Endodermal cell (in vitro differentiated cells): ENCODE data around the gene TMEM258. TPM values are rescaled to one million over a fixed set of nuclear protein-coding genes. Genes with fewer than 3 reads are reported as not detected.

ENCODE experiments used
- DNase-seq: peaks from one replicate; pipeline ENCODE4 v3.0.0-alpha.2; 2017
- H3K27ac ChIP-seq: 2 replicates; pipeline ENCODE4 v1.5.1; 2013; ENCODE audit warnings: mild to moderate bottlenecking, low read depth, low read length, moderate library complexity
- H3K27me3 ChIP-seq: 2 replicates; pipeline ENCODE4 v1.6.1; 2013; ENCODE audit warnings: mild to moderate bottlenecking, low read length, moderate library complexity; ENCODE audit not compliant: insufficient read depth, control insufficient read depth, poor library complexity, severe bottlenecking
- H3K36me3 ChIP-seq: 2 replicates; pipeline ENCODE4 v1.7.0; 2013; ENCODE audit warnings: mild to moderate bottlenecking, low read length, moderate library complexity; ENCODE audit not compliant: control insufficient read depth, insufficient read depth
- H3K4me1 ChIP-seq: one replicate; pipeline ENCODE4 v1.7.0; 2013; ENCODE audit warnings: low read length; ENCODE audit not compliant: control insufficient read depth, insufficient read depth
- H3K4me3 ChIP-seq: 2 replicates; pipeline ENCODE4 v1.5.1; 2013; ENCODE audit warnings: mild to moderate bottlenecking, low read length, moderate library complexity
- H3K9ac ChIP-seq: 2 replicates; pipeline ENCODE4 v1.6.1; 2013; ENCODE audit warnings: mild to moderate bottlenecking, low read length, moderate library complexity; ENCODE audit not compliant: poor library complexity, severe bottlenecking; ENCODE audit errors: extremely low read depth
- H3K9me3 ChIP-seq: 2 replicates; pipeline ENCODE4 v1.6.1; 2013; ENCODE audit warnings: mild to moderate bottlenecking, low read length, moderate library complexity; ENCODE audit not compliant: control insufficient read depth
- H3K27ac Mint-ChIP-seq: 2 replicates; pipeline ENCODE4 v1.8.0; 2020; ENCODE audit warnings: mixed read lengths
- H3K27me3 Mint-ChIP-seq: 2 replicates; pipeline ENCODE4 v1.8.0; 2021; ENCODE audit warnings: mild to moderate bottlenecking, mixed read lengths; ENCODE audit not compliant: insufficient read depth
- H3K36me3 Mint-ChIP-seq: 2 replicates; pipeline ENCODE4 v1.8.0; 2020; ENCODE audit warnings: low read depth, mixed read lengths
- H3K4me1 Mint-ChIP-seq: 2 replicates; pipeline ENCODE4 v1.8.0; 2020; ENCODE audit warnings: mixed read lengths
- H3K4me3 Mint-ChIP-seq: 2 replicates; pipeline ENCODE4 v1.8.0; 2020; ENCODE audit warnings: mild to moderate bottlenecking, moderate library complexity, mixed read lengths
- H3K9me3 Mint-ChIP-seq: 2 replicates; pipeline ENCODE4 v1.8.0; 2020; ENCODE audit warnings: mild to moderate bottlenecking, mixed read lengths
- CTCF ChIP-seq: fragments of 200-600 bp; sonication (generic); conservative IDR thresholded peaks from 2 replicates; pipeline ENCODE4 v1.5.0; 2021; ENCODE audit warnings: antibody characterized with exemption, mild to moderate bottlenecking
- WGBS, 2 experiments: methylation state at CpG; one replicate each; pipeline versions ENCODE4 v1.1.5 to v1.1.7; 2013; ENCODE audit warnings: missing lambda C conversion rate in 2 of 2, mixed read lengths in 1 of 2; ENCODE audit not compliant: insufficient coverage in 1 of 2, insufficient read length in 1 of 2; 5-methylcytosine and 5-hydroxymethylcytosine counted together
- total RNA-seq, 2 donors: library from RNA; stranded (reverse); fragmentation: NEBNext Ultra II Directional in 1 of 2; extraction: Animal tissue kit (Norgen Biotek cat#: 25700) in 1 of 2; gene quantifications; 2 replicates in 1 of 2; 3 replicates in 1 of 2; pipeline ENCODE4 v1.2.1, GENCODE V29; 2021

Gene TMEM258
- total RNA-seq, 2 donors from 2014 or later = 174 to 180 TPM

- no peak overlapping the region for H3K4me3 Mint-ChIP-seq
- peaks cover 6% of the 10 kb centered on the region for H3K4me1 Mint-ChIP-seq
- H3K27ac Mint-ChIP-seq = no peak overlapping the region
- DNase-seq = peak; percentile 89
- no peak overlapping the region for H3K9ac ChIP-seq
- no peaks in the 10 kb centered on the region for H3K27me3 ChIP-seq
- no peak overlapping the region for H3K4me3 ChIP-seq
- H3K36me3 ChIP-seq = peaks cover 57% of the 10 kb centered on the region
- peak; percentile 87 for TF ChIP-seq CTCF
- no peaks in the 10 kb centered on the region for H3K27me3 Mint-ChIP-seq
- WGBS, 2 experiments = 64 to 69% methylated on average over 6 of the region's 9 CpGs
- no peaks in the 10 kb centered on the region for H3K9me3 ChIP-seq
- H3K36me3 Mint-ChIP-seq = peaks cover 45% of the 10 kb centered on the region
- no peaks in the 10 kb centered on the region for H3K4me1 ChIP-seq
- H3K27ac ChIP-seq = no peak overlapping the region
- no peaks in the 10 kb centered on the region for H3K9me3 Mint-ChIP-seq
These were observed 4.4 kb downstream of the TMEM258 start for GRCh38 chr11:61787928-61788491.

- 92 to 95% methylated on average over 7 to 11 of the region's 11 CpGs for WGBS, 2 experiments
- no peak overlapping the region for H3K9ac ChIP-seq
- H3K4me1 ChIP-seq = no peaks in the 10 kb centered on the region
- no peaks in the 10 kb centered on the region for H3K9me3 Mint-ChIP-seq
- no peaks in the 10 kb centered on the region for H3K27me3 ChIP-seq
- no peak overlapping the region for H3K27ac ChIP-seq
- H3K27ac Mint-ChIP-seq = no peak overlapping the region
- no peaks in the 10 kb centered on the region for H3K4me1 Mint-ChIP-seq
- H3K36me3 ChIP-seq = peaks cover 63% of the 10 kb centered on the region
- no peaks in the 10 kb centered on the region for H3K27me3 Mint-ChIP-seq
- no peak overlapping the region for H3K4me3 ChIP-seq
- no peak overlapping the region for H3K4me3 Mint-ChIP-seq
- DNase-seq = no peak
- TF ChIP-seq CTCF = no peak
- H3K9me3 ChIP-seq = no peaks in the 10 kb centered on the region
- H3K36me3 Mint-ChIP-seq = peaks cover 52% of the 10 kb centered on the region
These were observed 6.5 kb downstream of the TMEM258 start for GRCh38 chr11:61785837-61786402.

GRCh38 chr11:61784506-61784805 lies 7.9 kb downstream of the TMEM258 start:
- Histone ChIP-seq H3K9ac (no peak overlapping the region), H3K27me3 (no peaks in the 10 kb centered on the region), H3K4me1 (no peaks in the 10 kb centered on the region), H3K9me3 (no peaks in the 10 kb centered on the region), H3K36me3 (peaks cover 55% of the 10 kb centered on the region), H3K27ac (no peak overlapping the region), H3K4me3 (no peak overlapping the region)
- Mint-ChIP-seq H3K27me3 (no peaks in the 10 kb centered on the region), H3K9me3 (no peaks in the 10 kb centered on the region), H3K4me1 (no peaks in the 10 kb centered on the region), H3K27ac (no peak overlapping the region), H3K36me3 (peaks cover 46% of the 10 kb centered on the region), H3K4me3 (no peak overlapping the region)
- 92 to 100% methylated on average over 4 to 7 of the region's 7 CpGs for WGBS, 2 experiments
- DNase-seq = no peak
- TF ChIP-seq CTCF = no peak
